Retinal pigment epithelial cell (primary cell): ENCODE results near the gene ARHGAP25.

ENCODE experiments used
- DNase-seq: peaks from one replicate; pipeline ENCODE4 v3.0.0-alpha.2; 2010; ENCODE audit warnings: low read depth
- H3K4me3 ChIP-seq: 2 replicates; pipeline ENCODE4 v1.5.1; 2011; ENCODE audit warnings: mild to moderate bottlenecking, low read length, control low read depth, moderate library complexity
- CTCF ChIP-seq: conservative IDR thresholded peaks from 2 replicates; pipeline ENCODE4 v1.5.1; 2011; ENCODE audit warnings: low read depth, low read length, control low read depth, inconsistent platforms

Gene ARHGAP25

DNA sequence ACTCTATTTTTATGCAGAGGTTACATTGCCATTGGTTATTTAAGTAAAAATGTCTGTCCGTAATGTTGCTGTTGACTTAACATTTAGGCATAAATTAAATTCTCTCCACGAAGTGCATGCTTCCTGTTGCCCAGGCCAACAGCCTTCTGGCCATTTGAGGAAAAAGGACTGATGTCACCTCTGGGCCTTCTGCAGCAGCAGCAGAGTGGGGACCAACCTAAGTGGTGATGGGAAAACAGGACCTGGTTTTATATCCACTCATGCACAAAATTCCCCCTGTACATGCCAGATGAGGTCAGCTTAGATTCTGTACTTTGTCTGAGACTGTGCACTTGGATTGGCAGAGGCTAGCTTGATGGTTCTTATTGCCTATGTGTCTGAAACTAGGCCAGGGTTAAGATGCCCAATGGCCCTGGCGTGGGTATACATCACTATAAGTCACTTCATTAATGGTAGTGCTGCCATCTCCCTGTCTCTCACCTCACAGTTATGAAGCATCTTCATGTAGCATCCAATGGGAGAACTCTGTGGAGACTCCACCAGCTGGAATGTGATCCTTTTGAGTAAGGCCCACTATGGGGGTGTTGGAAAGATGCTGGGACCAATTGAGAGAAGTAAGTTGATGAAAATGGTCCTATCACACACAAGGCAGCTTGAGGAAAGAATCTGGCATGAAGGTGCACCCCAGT, 4.4 kb downstream of the ARHGAP25 start:
- H3K4me3 ChIP-seq = no peak overlapping the region
- no peak for DNase-seq
- no peak for TF ChIP-seq CTCF

GRCh38 chr2:68739595-68740399, 5.2 kb downstream of the ARHGAP25 start:
- TF ChIP-seq CTCF = no peak
- DNase-seq = no peak
- no peak overlapping the region for H3K4me3 ChIP-seq

DNA sequence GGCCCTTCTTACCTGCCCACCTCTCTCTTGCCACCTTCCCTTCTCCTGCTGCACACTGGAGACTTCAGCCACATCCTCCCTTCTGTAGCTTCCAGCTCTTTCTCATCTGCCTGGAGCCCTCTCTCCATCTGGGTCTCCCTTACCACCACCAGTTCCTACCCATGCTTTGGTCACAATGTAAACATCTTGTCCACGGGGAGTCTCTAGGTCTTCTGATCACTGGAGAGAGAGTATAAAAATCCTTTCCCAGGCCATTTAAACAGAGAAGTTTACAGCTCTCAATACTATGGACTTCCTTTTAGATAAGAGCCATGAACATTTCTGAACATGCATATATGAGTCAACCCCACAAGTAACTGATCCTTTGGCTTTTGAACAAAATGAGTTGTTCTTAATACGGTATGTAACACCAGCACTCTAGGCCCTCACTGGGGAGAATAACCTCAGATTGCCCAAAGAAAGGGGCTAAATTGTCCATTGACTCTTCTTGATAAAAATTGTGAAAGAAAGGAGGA, 5.8 kb downstream of the ARHGAP25 start:
- TF ChIP-seq CTCF = no peak
- no peak for DNase-seq
- no peak overlapping the region for H3K4me3 ChIP-seq

DNA sequence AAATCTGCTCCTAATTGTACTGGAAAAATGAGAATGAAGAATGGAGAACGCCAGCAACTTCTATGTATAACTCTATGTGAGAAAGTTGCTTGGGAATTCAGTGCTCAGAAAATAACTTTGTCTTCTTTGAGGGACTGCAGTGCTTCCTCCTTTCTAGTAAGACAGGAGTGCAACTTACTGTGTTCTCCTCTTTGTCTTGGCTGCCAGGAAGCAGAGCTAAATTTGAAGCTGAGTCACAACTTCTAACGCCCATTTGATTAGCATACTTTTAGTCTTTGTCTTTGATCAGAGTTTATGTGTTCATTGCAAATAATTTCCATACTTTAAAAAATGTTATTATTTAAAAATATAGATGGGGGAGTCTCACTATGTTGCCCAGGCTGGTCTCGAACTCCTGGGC, 6.6 kb downstream of the ARHGAP25 start:
- H3K4me3 ChIP-seq = no peak overlapping the region
- no peak for TF ChIP-seq CTCF
- no peak for DNase-seq

GRCh38 chr2:68741805-68742306, 7.2 kb downstream of the ARHGAP25 start:
- no peak for DNase-seq
- no peak for TF ChIP-seq CTCF
- no peak overlapping the region for H3K4me3 ChIP-seq

- no peak for DNase-seq
- TF ChIP-seq CTCF = no peak
- H3K4me3 ChIP-seq = no peak overlapping the region
These were observed 8.2 kb downstream of the ARHGAP25 start for GRCh38 chr2:68742626-68743415.
